OCI-LY1 (cell line): ENCODE measurements around the gene CCL20.

Experiments used
- H2AFZ ChIP-seq: fragments of 200-600 bp; sonication (generic), shearing (Covaris generic); 2 replicates; pipeline ENCODE4 v1.6.0; 2014; ENCODE audit warnings: antibody characterized with exemption, mild to moderate bottlenecking, low read length
- H3F3A ChIP-seq: fragments of 200-600 bp; sonication (generic), shearing (Covaris generic); 2 replicates; pipeline ENCODE4 v1.6.0; 2014; ENCODE audit warnings: mild to moderate bottlenecking, antibody characterized with exemption, low read length, moderate library complexity; ENCODE audit not compliant: insufficient read depth
- H3K27ac ChIP-seq: fragments of 200-600 bp; sonication (generic); 2 replicates; pipeline ENCODE4 v1.5.1; 2014; ENCODE audit warnings: low read length, mixed run types, mild to moderate bottlenecking, low read depth; ENCODE audit not compliant: poor library complexity, severe bottlenecking
- H3K27me3 ChIP-seq: fragments of 200-600 bp; sonication (generic); 2 replicates; pipeline ENCODE4 v1.6.0; 2014; ENCODE audit warnings: antibody characterized with exemption, mild to moderate bottlenecking, low read length, moderate library complexity; ENCODE audit not compliant: insufficient read depth
- H3K36me3 ChIP-seq: fragments of 200-600 bp; sonication (generic); 2 replicates; pipeline ENCODE4 v1.6.1; 2014; ENCODE audit warnings: mild to moderate bottlenecking, antibody characterized with exemption, low read length, moderate library complexity, mixed read lengths; ENCODE audit not compliant: insufficient read depth
- H3K4me1 ChIP-seq: fragments of 200-600 bp; sonication (generic); 2 replicates; pipeline ENCODE4 v1.5.1; 2014; ENCODE audit warnings: mild to moderate bottlenecking, low read length, moderate library complexity; ENCODE audit not compliant: insufficient read depth, severe bottlenecking
- H3K4me2 ChIP-seq: fragments of 200-600 bp; sonication (generic), shearing (Covaris generic); 2 replicates; pipeline ENCODE4 v1.6.1; 2014; ENCODE audit warnings: low read length
- H3K4me3 ChIP-seq: fragments of 200-600 bp; sonication (generic); 2 replicates; pipeline ENCODE4 v1.5.1; 2014; ENCODE audit warnings: low read length, low read depth, mild to moderate bottlenecking, mixed read lengths; ENCODE audit not compliant: poor library complexity, severe bottlenecking
- H3K79me2 ChIP-seq: fragments of 200-600 bp; shearing (Covaris generic); 2 replicates; pipeline ENCODE4 v1.6.1; 2016; ENCODE audit warnings: mixed run types, low read length, mixed read lengths; ENCODE audit not compliant: insufficient read depth
- H3K9ac ChIP-seq: fragments of 200-600 bp; sonication (generic), shearing (Covaris generic); 2 replicates; pipeline ENCODE4 v1.6.1; 2014; ENCODE audit warnings: mild to moderate bottlenecking, low read length, mixed read lengths
- H3K9me2 ChIP-seq: fragments of 200-600 bp; sonication (generic), shearing (Covaris generic); 2 replicates; pipeline ENCODE4 v1.6.1; 2014; ENCODE audit warnings: low read depth, mild to moderate bottlenecking, low read length, mixed read lengths
- H3K9me3 ChIP-seq: fragments of 200-600 bp; shearing (Covaris generic); 2 replicates; pipeline ENCODE4 v1.6.1; 2014; ENCODE audit warnings: low read length, mixed read lengths
- H4K20me1 ChIP-seq: fragments of 200-600 bp; sonication (generic), shearing (Covaris generic); 2 replicates; pipeline ENCODE4 v1.6.0; 2016; ENCODE audit warnings: mild to moderate bottlenecking, low read length; ENCODE audit not compliant: insufficient read depth
- CTCF ChIP-seq: fragments of 200-600 bp; sonication (generic), shearing (Covaris generic); IDR thresholded peaks from 2 replicates; pipeline ENCODE4 v1.5.1; 2017; ENCODE audit warnings: mild to moderate bottlenecking, antibody characterized with exemption, low read length, moderate library complexity, mixed read lengths
- EZH2 ChIP-seq: fragments of 200-600 bp; sonication (generic), shearing (Covaris generic); IDR thresholded peaks from 2 replicates; pipeline ENCODE4 v1.8.0; 2017; ENCODE audit warnings: borderline replicate concordance, mixed run types, mild to moderate bottlenecking, antibody characterized with exemption, low read length, moderate library complexity, mixed read lengths

CCL20 gene

GRCh38 chr2:227781841-227782240, 31.8 kb upstream of the CCL20 start:
- H3F3A ChIP-seq: no peaks in the 10 kb centered on the region
- TF ChIP-seq EZH2 (no peak), CTCF (no peak)
- no peaks in the 10 kb centered on the region for H4K20me1 ChIP-seq
- no peak overlapping the region for H3K9ac ChIP-seq
- no peaks in the 10 kb centered on the region for H3K4me1 ChIP-seq
- no peak overlapping the region for H3K4me2 ChIP-seq
- H3K27me3 ChIP-seq: no peaks in the 10 kb centered on the region
- no peaks in the 10 kb centered on the region for H3K9me2 ChIP-seq
- no peaks in the 10 kb centered on the region for H3K79me2 ChIP-seq
- H3K27ac ChIP-seq: no peak overlapping the region
- no peak overlapping the region for H3K4me3 ChIP-seq
- no peak overlapping the region for H2AFZ ChIP-seq
- no peaks in the 10 kb centered on the region for H3K36me3 ChIP-seq
- H3K9me3 ChIP-seq: no peaks in the 10 kb centered on the region

- Histone ChIP-seq H3K9ac (no peak overlapping the region), H3K4me1 (no peaks in the 10 kb centered on the region), H3K4me2 (no peak overlapping the region), H3K36me3 (no peaks in the 10 kb centered on the region), H3K4me3 (no peak overlapping the region), H3K27ac (no peak overlapping the region), H3K27me3 (no peaks in the 10 kb centered on the region), H3K79me2 (no peaks in the 10 kb centered on the region), H3F3A (no peaks in the 10 kb centered on the region), H3K9me3 (no peaks in the 10 kb centered on the region), H4K20me1 (no peaks in the 10 kb centered on the region), H2AFZ (no peak overlapping the region), H3K9me2 (no peaks in the 10 kb centered on the region)
- TF ChIP-seq CTCF: no peak
- no peak for TF ChIP-seq EZH2
Measured at GRCh38 chr2:227782804-227783203, 30.8 kb upstream of the CCL20 start.

GRCh38 chr2:227783404-227784138, 30.1 kb upstream of the CCL20 start:
- Histone ChIP-seq H3K9me3 (no peaks in the 10 kb centered on the region), H4K20me1 (no peaks in the 10 kb centered on the region), H3K4me3 (no peak overlapping the region), H3K79me2 (no peaks in the 10 kb centered on the region), H3K36me3 (no peaks in the 10 kb centered on the region), H3K27ac (no peak overlapping the region), H3K27me3 (no peaks in the 10 kb centered on the region), H3K9ac (no peak overlapping the region), H2AFZ (no peak overlapping the region), H3K4me2 (no peak overlapping the region), H3F3A (no peaks in the 10 kb centered on the region), H3K9me2 (no peaks in the 10 kb centered on the region), H3K4me1 (no peaks in the 10 kb centered on the region)
- TF ChIP-seq EZH2 (no peak), CTCF (no peak)
